Measurements from ENCODE around the gene PROK1. TPM values are rescaled to one million over a fixed set of nuclear protein-coding genes. Genes with fewer than 3 reads are reported as not detected.

The PROK1 gene
- total and polyA plus RNA-seq, 2 experiments from 2014 or later, result not detected

- Mint-ChIP-seq H3K36me3 (ENCODE audit: low read depth) (peaks cover 9% of the 10 kb centered on the region; the same call in 2 of the 3 replicates), H3K27ac (no peak overlapping the region), H3K9me3 (peaks cover 12% of the 10 kb centered on the region; the same call in 1 of the 3 replicates), H3K4me3 (no peak overlapping the region), H3K4me1 (peaks cover 8% of the 10 kb centered on the region), H3K27me3 (ENCODE audit: insufficient read depth, low read depth, poor library complexity) (no peaks in the 10 kb centered on the region)
- Histone ChIP-seq H3K36me3 (ENCODE audit: insufficient read depth) (no peaks in the 10 kb centered on the region), H3K4me1 (ENCODE audit: insufficient read depth) (peaks cover 9% of the 10 kb centered on the region), H3K4me3 (no peak overlapping the region), H3F3A (replicated peaks; ENCODE audit: low read depth) (no peaks in the 10 kb centered on the region), H3K79me2 (replicated peaks; ENCODE audit: insufficient read depth) (no peaks in the 10 kb centered on the region), H3K27ac (ENCODE audit: low read depth) (no peak overlapping the region), H2AFZ (no peak overlapping the region), H3K27me3 (ENCODE audit: insufficient read depth) (no peaks in the 10 kb centered on the region), H3K9me2 (ENCODE audit: insufficient read depth) (no peaks in the 10 kb centered on the region), H4K20me1 (replicated peaks; ENCODE audit: insufficient read depth) (no peaks in the 10 kb centered on the region), H3K4me2 (no peak overlapping the region)
- no peak for DNase-seq (ENCODE audit: low spot score)
- no peak for ATAC-seq
- TF ChIP-seq EZH2 (IDR thresholded peaks at IDR 0.05; ENCODE audit: low read depth, unreplicated experiment) (no peak), ZNF462 (CRISPR knock-in tag; IDR thresholded peaks at IDR 0.05) (no peak), ZNF331 (CRISPR knock-in tag; IDR thresholded peaks at IDR 0.05; ENCODE audit: low read depth) (no peak), CREB1 (CRISPR knock-in tag; IDR thresholded peaks at IDR 0.05; ENCODE audit: low read depth) (no peak), ZNF114 (CRISPR knock-in tag; IDR thresholded peaks at IDR 0.05) (no peak), ETS1 (IDR thresholded peaks at IDR 0.05) (no peak), EZH2phosphoT487 (IDR thresholded peaks at IDR 0.05; ENCODE audit: unreplicated experiment) (no peak), CTCF (conservative IDR thresholded peaks at IDR 0.05; ENCODE audit: low read depth in 2 of 2) (no peak), JUNB (IDR thresholded peaks at IDR 0.05; ENCODE audit: unreplicated experiment) (no peak), NANOG (IDR thresholded peaks at IDR 0.05; ENCODE audit: borderline replicate concordance) (no peak), POLR2AphosphoS5 (IDR thresholded peaks at IDR 0.05; ENCODE audit: low read depth) (no peak), STAT1 (IDR thresholded peaks at IDR 0.05; ENCODE audit: unreplicated experiment) (no peak)
- TF ChIP-seq, protein P1, sequence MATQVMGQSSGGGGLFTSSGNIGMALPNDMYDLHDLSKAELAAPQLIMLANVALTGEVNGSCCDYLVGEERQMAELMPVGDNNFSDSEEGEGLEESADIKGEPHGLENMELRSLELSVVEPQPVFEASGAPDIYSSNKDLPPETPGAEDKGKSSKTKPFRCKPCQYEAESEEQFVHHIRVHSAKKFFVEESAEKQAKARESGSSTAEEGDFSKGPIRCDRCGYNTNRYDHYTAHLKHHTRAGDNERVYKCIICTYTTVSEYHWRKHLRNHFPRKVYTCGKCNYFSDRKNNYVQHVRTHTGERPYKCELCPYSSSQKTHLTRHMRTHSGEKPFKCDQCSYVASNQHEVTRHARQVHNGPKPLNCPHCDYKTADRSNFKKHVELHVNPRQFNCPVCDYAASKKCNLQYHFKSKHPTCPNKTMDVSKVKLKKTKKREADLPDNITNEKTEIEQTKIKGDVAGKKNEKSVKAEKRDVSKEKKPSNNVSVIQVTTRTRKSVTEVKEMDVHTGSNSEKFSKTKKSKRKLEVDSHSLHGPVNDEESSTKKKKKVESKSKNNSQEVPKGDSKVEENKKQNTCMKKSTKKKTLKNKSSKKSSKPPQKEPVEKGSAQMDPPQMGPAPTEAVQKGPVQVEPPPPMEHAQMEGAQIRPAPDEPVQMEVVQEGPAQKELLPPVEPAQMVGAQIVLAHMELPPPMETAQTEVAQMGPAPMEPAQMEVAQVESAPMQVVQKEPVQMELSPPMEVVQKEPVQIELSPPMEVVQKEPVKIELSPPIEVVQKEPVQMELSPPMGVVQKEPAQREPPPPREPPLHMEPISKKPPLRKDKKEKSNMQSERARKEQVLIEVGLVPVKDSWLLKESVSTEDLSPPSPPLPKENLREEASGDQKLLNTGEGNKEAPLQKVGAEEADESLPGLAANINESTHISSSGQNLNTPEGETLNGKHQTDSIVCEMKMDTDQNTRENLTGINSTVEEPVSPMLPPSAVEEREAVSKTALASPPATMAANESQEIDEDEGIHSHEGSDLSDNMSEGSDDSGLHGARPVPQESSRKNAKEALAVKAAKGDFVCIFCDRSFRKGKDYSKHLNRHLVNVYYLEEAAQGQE (IDR thresholded peaks at IDR 0.05; ENCODE audit: unreplicated experiment), result no peak
Measured at GRCh38 chr1:110420874-110421793, 29.8 kb upstream of the PROK1 start.
